HG03565 (cell line): ENCODE measurements around the gene EXOSC2.
"Not testable (repeated sequence)": the region's sequence is repeated elsewhere in the genome, so short reads cannot be mapped to it uniquely, and the experiment has no call there.

Source experiments
- ATAC-seq: cut with Tn5 transposase; IDR thresholded peaks from one replicate; pipeline ENCODE4 v1.9.1; 2021; ENCODE audit warnings: mild to moderate bottlenecking, moderate library complexity; ENCODE audit not compliant: unreplicated experiment

EXOSC2 gene

DNA sequence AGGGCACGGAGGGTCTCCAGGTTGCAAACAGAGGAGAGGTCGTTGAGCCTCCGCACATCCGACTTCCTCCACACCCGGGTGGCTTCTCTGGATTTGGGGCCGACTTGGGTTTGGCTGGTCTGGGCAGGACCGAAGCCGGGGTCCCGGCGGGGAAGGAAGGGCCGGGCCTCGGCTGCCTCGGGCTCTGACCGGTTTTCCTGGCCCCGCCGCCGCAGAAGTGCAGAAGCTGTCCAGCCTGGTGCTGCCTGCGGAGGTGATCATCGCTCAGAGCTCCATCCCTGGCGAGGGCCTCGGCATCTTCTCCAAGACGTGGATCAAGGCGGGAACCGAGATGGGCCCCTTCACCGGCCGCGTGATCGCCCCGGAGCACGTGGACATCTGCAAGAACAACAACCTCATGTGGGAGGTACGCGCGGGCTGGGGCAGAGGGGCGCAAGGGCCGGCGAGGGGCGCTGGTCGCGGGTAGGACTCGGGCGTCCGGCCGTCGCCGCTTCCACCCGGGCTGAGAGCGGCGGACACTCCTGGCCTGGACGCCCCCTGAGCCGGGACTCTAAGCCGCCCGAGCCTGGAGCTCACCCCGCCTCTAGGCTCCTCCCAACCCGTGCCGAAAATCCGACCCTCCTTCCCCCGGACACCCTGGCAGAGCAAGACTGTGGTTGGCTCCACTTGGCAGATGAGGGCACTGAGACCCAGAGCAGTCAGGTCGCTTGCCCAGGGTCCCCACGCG is 27.0 kb upstream of the EXOSC2 start:
- ATAC-seq = no peak

- no peak for ATAC-seq
Observed at GRCh38 chr9:130667120-130667435, 26.5 kb upstream of the EXOSC2 start.

DNA sequence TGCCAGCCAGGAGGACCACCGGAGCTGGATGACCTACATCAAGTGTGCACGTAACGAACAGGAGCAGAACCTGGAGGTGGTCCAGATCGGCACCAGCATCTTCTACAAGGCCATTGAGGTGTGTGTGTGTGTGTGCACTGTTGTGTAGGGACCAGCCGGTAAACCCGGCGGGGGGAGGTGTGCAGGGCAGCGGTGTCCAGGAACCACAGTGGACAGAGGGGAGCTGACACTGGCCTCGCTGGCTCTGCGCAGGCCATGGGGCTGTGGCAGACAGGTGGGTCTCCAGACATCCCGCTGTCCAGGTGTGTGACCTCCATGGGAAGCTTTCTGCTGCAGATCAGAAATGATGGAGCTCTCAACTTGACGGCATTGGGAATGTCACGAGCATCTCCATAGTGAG is 25.4 kb upstream of the EXOSC2 start:
- ATAC-seq = no peak

DNA sequence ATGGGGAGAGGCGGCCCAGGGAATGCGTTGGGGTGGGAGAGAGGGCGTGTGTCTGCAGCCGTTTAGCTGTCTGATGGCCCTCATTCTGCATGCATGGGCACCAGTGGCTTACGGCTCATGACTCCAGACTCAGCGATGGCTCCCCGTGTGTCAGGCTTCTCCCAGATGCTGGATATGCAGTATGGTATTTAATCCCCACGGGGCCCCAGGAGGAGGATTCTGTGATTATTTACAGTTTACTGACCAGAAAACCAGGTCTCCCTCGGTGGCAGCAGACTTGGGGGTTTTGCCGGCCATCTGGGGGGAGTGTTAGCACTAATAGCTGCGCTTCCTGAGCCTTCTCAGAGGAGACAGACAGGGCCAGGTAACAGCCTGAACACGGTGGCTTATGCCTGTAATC is 24.9 kb upstream of the EXOSC2 start:
- ATAC-seq = no peak

GRCh38 chr9:130669965-130670364 is 23.6 kb upstream of the EXOSC2 start:
- no peak for ATAC-seq

GRCh38 chr9:130670644-130671043 is 22.9 kb upstream of the EXOSC2 start:
- no peak for ATAC-seq

DNA sequence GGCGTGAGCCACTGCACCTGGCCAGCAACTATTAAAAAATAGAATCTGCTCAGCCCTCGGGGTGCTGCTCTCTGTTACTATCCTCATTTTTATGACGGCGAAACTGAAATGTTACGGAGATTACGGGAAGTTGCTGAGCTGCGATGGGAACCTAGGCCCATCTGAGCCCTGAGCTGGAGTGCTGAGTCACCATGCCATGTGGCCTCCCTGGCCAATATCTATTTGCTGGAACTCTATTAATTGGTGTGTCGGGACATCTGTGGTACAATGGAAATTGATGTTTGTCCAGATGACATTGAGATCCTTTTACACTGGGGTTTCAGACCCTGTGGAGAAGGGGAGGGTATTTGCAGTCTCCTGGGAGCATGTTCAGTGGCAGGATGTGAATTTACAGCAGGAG is 21.1 kb upstream of the EXOSC2 start:
- no peak for ATAC-seq

GRCh38 chr9:130672933-130673615 is 20.5 kb upstream of the EXOSC2 start:
- no peak for ATAC-seq

- ATAC-seq = no peak
Observed at GRCh38 chr9:130675396-130675795, 18.2 kb upstream of the EXOSC2 start.

DNA sequence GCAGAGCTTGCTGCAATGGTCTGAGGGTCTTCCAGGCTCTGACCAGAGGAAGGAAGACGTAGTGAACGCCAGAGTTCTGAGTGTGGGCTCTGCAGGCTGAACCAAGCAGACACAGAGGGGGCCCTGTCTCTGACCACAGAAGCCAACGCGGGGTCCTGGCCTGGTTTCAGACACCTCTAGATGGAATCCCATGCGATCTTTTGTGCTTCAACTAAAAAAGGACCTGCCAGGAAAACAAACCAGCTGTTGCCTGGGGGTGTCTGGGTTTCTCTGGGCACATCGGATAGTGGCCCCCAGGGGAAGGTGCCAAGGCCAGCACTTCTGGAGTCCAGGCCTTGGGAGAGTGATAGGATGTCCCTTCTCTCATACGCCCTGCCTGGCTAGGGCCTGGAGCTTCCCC is 16.3 kb upstream of the EXOSC2 start:
- no peak for ATAC-seq

GRCh38 chr9:130680836-130681768 is 12.5 kb upstream of the EXOSC2 start:
- ATAC-seq = no peak

GRCh38 chr9:130681769-130682420 is 11.7 kb upstream of the EXOSC2 start:
- no peak for ATAC-seq

DNA sequence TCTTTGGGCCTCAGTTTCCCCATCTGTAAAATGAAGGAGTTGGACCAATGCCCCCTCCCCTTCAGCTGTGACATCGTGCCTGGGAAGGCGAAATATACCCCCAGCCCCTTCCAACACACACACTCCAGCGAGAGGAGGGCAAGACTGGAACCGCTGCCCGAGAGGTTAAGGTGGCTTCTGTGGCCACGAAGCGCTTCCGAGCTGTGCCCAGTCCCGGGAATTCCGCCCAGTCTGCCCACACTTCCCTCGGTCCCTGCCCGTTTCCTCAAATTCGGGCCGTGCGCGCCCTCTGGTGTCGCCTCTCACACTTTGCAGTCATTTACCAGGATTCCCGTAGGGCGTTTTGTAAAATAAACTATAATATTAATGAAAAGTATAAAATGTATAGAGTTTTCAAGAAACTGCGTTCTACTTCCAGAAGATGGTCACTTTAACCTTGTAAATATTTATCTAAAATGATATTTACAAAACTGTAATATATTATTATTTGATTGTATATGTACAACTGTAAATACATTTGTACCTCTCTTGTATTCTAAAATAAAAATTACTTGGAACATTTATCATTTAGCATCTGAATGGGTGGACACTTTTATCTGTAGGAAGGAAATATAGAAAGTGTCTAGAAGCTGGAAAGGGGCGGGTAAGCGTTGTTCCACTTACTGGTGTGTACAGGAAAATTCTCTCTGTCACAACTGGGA is 11.0 kb upstream of the EXOSC2 start:
- ATAC-seq = no peak

GRCh38 chr9:130685104-130685503 is 8.5 kb upstream of the EXOSC2 start:
- no peak for ATAC-seq

DNA sequence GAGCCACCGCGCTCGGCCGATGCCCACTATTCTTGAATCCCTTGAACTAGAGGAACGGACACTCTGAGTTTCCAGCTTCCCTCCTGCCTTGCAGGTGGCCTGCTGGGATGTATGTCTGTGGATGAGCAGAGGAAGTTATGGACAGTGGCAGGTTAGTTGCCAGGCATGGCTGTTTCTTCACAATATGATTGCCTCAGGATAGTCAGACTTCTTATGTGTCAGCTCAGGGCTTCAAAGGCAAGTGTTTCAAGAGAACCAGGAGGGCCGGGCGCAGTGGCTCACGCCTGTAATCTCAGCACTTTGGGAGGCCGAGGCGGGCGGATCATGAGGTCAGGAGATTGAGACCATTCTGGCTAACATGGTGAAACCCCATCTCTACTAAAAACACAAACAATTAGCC is 7.6 kb upstream of the EXOSC2 start:
- not testable (repeated sequence) for ATAC-seq

DNA sequence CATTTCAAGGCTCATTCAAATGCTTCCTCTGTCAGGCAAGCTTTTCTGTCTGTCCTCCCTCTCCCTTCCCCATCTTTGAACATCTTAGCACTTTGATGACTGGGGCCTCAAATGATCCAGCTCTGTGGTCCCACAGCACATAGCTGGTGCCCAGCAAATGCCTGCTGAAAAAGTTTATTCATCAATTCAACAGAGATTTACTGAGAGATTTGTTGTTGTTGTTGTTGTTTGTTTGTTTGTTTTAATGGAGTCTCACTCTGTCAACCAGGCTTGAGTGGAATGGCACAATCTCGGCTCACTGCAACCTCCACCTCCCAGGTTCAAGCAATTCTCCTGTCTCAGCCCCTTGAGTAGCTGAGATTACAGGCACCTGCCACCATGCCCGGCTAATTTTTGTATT is 6.0 kb upstream of the EXOSC2 start:
- ATAC-seq = no peak

GRCh38 chr9:130688072-130688471 is 5.5 kb upstream of the EXOSC2 start:
- ATAC-seq = no peak

- no peak for ATAC-seq
Observed at GRCh38 chr9:130689572-130689936, 4.0 kb upstream of the EXOSC2 start.

GRCh38 chr9:130689937-130690700 is 3.5 kb upstream of the EXOSC2 start:
- no peak for ATAC-seq

- ATAC-seq = no peak
Observed at GRCh38 chr9:130692321-130692720, 1.3 kb upstream of the EXOSC2 start.
